Measurements from ENCODE around the gene RPP40. TPM values are rescaled to one million over a fixed set of nuclear protein-coding genes. Genes with fewer than 3 reads are reported as not detected.
"Not testable (repeated sequence)": the region's sequence is repeated elsewhere in the genome, so short reads cannot be mapped to it uniquely, and the experiment has no call there.

RPP40 gene
- total RNA-seq, 1 experiment from 2014 or later = 25.9 TPM

DNA sequence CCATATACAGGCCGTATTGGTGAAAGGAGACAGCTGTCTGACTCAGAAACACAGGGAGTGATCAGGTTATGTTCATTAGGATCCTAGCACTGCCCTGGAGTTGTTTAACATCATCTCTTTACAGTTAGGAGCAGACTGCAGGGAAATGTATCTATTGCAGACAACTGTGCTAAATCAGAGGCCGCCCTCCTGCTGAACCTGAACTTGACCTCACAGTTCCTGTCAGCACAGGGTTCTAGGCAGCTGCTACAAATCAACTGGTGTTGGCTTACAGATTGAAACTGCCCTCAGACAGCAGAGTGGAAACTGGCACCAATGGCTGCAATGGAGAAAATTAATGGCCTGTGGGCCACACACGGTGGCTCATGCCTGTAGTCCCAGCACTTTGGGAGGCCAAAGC is 3.7 kb upstream of the RPP40 start:
- ChIA-PET POLR2A (no interaction called here), CTCF (interaction anchor here (1.0 kb wide), 1 partner anchor 23 kb away, joined by 4 read pairs; no protein-coding TSS in a partner anchor)
- TF ChIP-seq TCF7L2 (IDR thresholded peaks at IDR 0.05; ENCODE audit: low read depth, low read length) = no peak
- TF ChIP-seq, protein P1, sequence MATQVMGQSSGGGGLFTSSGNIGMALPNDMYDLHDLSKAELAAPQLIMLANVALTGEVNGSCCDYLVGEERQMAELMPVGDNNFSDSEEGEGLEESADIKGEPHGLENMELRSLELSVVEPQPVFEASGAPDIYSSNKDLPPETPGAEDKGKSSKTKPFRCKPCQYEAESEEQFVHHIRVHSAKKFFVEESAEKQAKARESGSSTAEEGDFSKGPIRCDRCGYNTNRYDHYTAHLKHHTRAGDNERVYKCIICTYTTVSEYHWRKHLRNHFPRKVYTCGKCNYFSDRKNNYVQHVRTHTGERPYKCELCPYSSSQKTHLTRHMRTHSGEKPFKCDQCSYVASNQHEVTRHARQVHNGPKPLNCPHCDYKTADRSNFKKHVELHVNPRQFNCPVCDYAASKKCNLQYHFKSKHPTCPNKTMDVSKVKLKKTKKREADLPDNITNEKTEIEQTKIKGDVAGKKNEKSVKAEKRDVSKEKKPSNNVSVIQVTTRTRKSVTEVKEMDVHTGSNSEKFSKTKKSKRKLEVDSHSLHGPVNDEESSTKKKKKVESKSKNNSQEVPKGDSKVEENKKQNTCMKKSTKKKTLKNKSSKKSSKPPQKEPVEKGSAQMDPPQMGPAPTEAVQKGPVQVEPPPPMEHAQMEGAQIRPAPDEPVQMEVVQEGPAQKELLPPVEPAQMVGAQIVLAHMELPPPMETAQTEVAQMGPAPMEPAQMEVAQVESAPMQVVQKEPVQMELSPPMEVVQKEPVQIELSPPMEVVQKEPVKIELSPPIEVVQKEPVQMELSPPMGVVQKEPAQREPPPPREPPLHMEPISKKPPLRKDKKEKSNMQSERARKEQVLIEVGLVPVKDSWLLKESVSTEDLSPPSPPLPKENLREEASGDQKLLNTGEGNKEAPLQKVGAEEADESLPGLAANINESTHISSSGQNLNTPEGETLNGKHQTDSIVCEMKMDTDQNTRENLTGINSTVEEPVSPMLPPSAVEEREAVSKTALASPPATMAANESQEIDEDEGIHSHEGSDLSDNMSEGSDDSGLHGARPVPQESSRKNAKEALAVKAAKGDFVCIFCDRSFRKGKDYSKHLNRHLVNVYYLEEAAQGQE (IDR thresholded peaks at IDR 0.05; ENCODE audit: insufficient read depth in 1 of 2, low read depth in 2 of 2, low read length in 1 of 2) = no peak
- in situ Hi-C loops (cut with HindIII; ENCODE audit: low pct_unique_long_range_greater_than_20kb, low sequenced_read_pairs) (no loop called here), intact Hi-C loops (cut with micrococcal nuclease; ENCODE audit: unreplicated experiment) (no loop called here)
- no peaks in the 10 kb centered on the region for H3K9me3 ChIP-seq (ENCODE audit: control insufficient read depth, insufficient read depth, low read depth, low read length)
- no peak overlapping the region for H3K27ac ChIP-seq (ENCODE audit: low read length)
- H3K36me3 ChIP-seq (ENCODE audit: control insufficient read depth, insufficient read depth, low read length) = no peaks in the 10 kb centered on the region
- no peaks in the 10 kb centered on the region for H3K4me1 ChIP-seq (ENCODE audit: control insufficient read depth, insufficient read depth, low read length)
- ATAC-seq = no peak
- BruUV-seq (replicated peaks) = no TSS peak
- H3K27me3 ChIP-seq (ENCODE audit: control insufficient read depth, insufficient read depth, low read length) = no peaks in the 10 kb centered on the region
- no peak overlapping the region for H3K4me3 ChIP-seq (ENCODE audit: low read depth in 2 of 2, low read length in 2 of 2)
- DNase-seq (ENCODE audit: low read depth, low spot score) = no peak

DNA sequence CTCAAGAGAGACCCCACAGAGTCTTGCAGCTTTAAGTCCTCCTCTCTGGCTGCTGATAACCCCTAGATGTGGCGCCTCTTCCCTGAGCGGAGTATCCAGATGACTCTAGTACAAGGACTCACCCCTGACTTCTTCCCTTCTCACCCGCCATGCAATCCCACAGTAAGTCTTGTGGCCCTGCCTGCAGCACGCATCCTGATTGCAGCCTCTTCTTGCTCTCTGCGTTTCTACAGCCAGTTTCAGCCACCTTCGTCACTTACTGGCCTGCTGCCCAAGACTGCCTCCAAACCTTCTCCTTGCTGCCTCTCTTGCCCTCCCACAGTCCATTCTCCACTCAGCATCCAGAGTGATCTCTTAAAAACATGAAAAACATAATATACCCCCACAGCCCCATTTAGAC is 2.4 kb upstream of the RPP40 start:
- Histone ChIP-seq H3K9me3 (ENCODE audit: control insufficient read depth, insufficient read depth, low read depth, low read length) (no peaks in the 10 kb centered on the region), H3K36me3 (ENCODE audit: control insufficient read depth, insufficient read depth, low read length) (no peaks in the 10 kb centered on the region), H3K27ac (ENCODE audit: low read length) (no peak overlapping the region), H3K4me1 (ENCODE audit: control insufficient read depth, insufficient read depth, low read length) (no peaks in the 10 kb centered on the region), H3K27me3 (ENCODE audit: control insufficient read depth, insufficient read depth, low read length) (no peaks in the 10 kb centered on the region), H3K4me3 (ENCODE audit: low read depth in 2 of 2, low read length in 2 of 2) (no peak overlapping the region)
- intact Hi-C loops (cut with micrococcal nuclease; ENCODE audit: unreplicated experiment) = no loop called here
- ATAC-seq = no peak
- ChIA-PET POLR2A (no interaction called here), CTCF (no interaction called here)
- TF ChIP-seq, protein P2, sequence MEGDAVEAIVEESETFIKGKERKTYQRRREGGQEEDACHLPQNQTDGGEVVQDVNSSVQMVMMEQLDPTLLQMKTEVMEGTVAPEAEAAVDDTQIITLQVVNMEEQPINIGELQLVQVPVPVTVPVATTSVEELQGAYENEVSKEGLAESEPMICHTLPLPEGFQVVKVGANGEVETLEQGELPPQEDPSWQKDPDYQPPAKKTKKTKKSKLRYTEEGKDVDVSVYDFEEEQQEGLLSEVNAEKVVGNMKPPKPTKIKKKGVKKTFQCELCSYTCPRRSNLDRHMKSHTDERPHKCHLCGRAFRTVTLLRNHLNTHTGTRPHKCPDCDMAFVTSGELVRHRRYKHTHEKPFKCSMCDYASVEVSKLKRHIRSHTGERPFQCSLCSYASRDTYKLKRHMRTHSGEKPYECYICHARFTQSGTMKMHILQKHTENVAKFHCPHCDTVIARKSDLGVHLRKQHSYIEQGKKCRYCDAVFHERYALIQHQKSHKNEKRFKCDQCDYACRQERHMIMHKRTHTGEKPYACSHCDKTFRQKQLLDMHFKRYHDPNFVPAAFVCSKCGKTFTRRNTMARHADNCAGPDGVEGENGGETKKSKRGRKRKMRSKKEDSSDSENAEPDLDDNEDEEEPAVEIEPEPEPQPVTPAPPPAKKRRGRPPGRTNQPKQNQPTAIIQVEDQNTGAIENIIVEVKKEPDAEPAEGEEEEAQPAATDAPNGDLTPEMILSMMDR (IDR thresholded peaks at IDR 0.05) = no peak
- TF ChIP-seq POLR2AphosphoS5 (IDR thresholded peaks at IDR 0.05; ENCODE audit: low read depth, low read length) = no peak
- no peak for TF ChIP-seq TCF7L2 (IDR thresholded peaks at IDR 0.05; ENCODE audit: low read depth, low read length)
- TF ChIP-seq, protein P1 (IDR thresholded peaks at IDR 0.05; ENCODE audit: insufficient read depth in 1 of 2, low read depth in 2 of 2, low read length in 1 of 2) = no peak
- DNase-seq (ENCODE audit: low read depth, low spot score) = no peak
- no TSS peak for BruUV-seq (replicated peaks)
- in situ Hi-C loops (cut with HindIII; ENCODE audit: low pct_unique_long_range_greater_than_20kb, low sequenced_read_pairs) = no loop called here

DNA sequence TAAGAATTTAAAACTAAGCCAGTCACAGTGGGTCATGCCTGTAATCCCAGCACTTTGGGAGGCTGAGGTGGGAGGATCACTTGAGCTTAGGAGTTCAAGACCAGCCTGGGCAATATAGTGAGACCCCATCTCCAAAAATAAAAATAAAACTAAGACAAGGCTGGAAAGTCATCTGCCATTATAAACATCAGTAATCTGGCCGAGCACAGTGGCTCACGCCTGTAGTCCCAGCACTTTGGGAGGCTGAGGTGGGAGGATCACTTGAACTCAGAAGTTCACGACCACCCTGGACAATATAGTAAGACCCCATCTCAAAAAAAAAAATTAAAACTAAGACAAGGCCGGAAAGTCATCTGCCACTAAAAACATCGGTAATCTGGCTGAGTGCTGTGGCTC is 1.2 kb upstream of the RPP40 start:
- POLR2A ChIA-PET, ATAC-seq: not testable (repeated sequence)

More for the DNA sequence above, 1.2 kb upstream of the RPP40 start:
- DNase-seq (ENCODE audit: low read depth, low spot score); H3K27me3 ChIP-seq (ENCODE audit: control insufficient read depth, insufficient read depth, low read length); H3K9me3 ChIP-seq (ENCODE audit: control insufficient read depth, insufficient read depth, low read depth, low read length); H3K36me3 ChIP-seq (ENCODE audit: control insufficient read depth, insufficient read depth, low read length); H3K4me3 ChIP-seq (ENCODE audit: low read depth in 2 of 2, low read length in 2 of 2); in situ Hi-C loops (cut with HindIII; ENCODE audit: low pct_unique_long_range_greater_than_20kb, low sequenced_read_pairs); intact Hi-C loops (cut with micrococcal nuclease; ENCODE audit: unreplicated experiment); CTCF ChIA-PET; H3K4me1 ChIP-seq (ENCODE audit: control insufficient read depth, insufficient read depth, low read length); BruUV-seq (replicated peaks): not testable (repeated sequence)
- peak overlapping the region; percentile 86; the same call in 1 of the 2 replicates for H3K27ac ChIP-seq (ENCODE audit: low read length)

All from Panc1 (cell line).